ENCODE results near the gene DTX4.

GRCh38 chr11:59135648-59136461, 36.1 kb upstream of the DTX4 start:
- TF ChIP-seq POLR2AphosphoS5 (IDR thresholded peaks at IDR 0.05; ENCODE audit: borderline replicate concordance, low read depth, low read length) (no peak), EZH2 (IDR thresholded peaks at IDR 0.05) (no peak), FOXP2 (optimal IDR thresholded peaks at IDR 0.05; ENCODE audit: control extremely low read depth, extremely low read length, insufficient read depth) (no peak)
